ENCODE data around the gene ID4. TPM values are rescaled to one million over a fixed set of nuclear protein-coding genes. Genes with fewer than 3 reads are reported as not detected.
A peak's percentile ranks its signal among the peaks of the same experiment; 100 is the strongest.

The ID4 gene
- total and polyA plus RNA-seq, 9 donors: 2.9 to 9.0 (median 5.1) TPM

- no peak for DNase-seq
- Histone ChIP-seq H3K9me3 (replicated peaks; ENCODE audit: control insufficient read depth, low read depth, low read length) (no peaks in the 10 kb centered on the region), H3K4me1 (ENCODE audit: control insufficient read depth, insufficient read depth, low read length) (no peaks in the 10 kb centered on the region), H3K4me3 (ENCODE audit: low read length) (no peak overlapping the region), H3K27ac (ENCODE audit: low read length) (no peak overlapping the region), H3K36me3 (ENCODE audit: control insufficient read depth, insufficient read depth, low read length) (no peaks in the 10 kb centered on the region), H3K27me3 (ENCODE audit: control insufficient read depth, insufficient read depth, low read length) (no peaks in the 10 kb centered on the region)
- no CpG with 5 or more reads among the region's 1 CpG for WGBS (ENCODE audit: insufficient coverage)
These were observed 9.3 kb upstream of the ID4 start for GRCh38 chr6:19827903-19828302.

GRCh38 chr6:19830171-19830570 is 7.0 kb upstream of the ID4 start:
- DNase-seq: no peak
- Histone ChIP-seq H3K4me1 (ENCODE audit: control insufficient read depth, insufficient read depth, low read length) (no peaks in the 10 kb centered on the region), H3K9me3 (replicated peaks; ENCODE audit: control insufficient read depth, low read depth, low read length) (no peaks in the 10 kb centered on the region), H3K4me3 (ENCODE audit: low read length) (no peak overlapping the region), H3K36me3 (ENCODE audit: control insufficient read depth, insufficient read depth, low read length) (no peaks in the 10 kb centered on the region), H3K27me3 (ENCODE audit: control insufficient read depth, insufficient read depth, low read length) (no peaks in the 10 kb centered on the region), H3K27ac (ENCODE audit: low read length) (no peak overlapping the region)
- no CpG with 5 or more reads among the region's 2 CpGs for WGBS (ENCODE audit: insufficient coverage)

DNA sequence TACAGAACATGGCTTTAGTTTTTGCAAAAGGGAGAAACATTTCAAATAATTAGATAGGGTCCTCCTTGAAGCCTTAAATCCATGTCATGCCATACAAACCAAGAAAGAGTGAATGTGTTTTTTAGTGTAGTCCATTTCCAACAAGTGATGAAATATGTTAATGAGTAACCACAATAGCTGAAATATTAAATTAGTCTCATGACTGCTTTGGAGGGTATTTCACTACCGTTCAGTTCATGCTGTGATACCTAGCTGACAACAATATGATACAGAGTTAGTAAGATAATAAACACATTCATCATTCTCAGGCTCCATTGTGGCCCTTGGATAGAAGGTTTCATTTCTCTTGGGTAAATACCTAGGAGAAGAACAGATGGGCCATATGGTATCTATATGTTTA is 5.8 kb upstream of the ID4 start:
- Histone ChIP-seq H3K4me3 (ENCODE audit: low read length) (no peak overlapping the region), H3K9me3 (replicated peaks; ENCODE audit: control insufficient read depth, low read depth, low read length) (no peaks in the 10 kb centered on the region), H3K4me1 (ENCODE audit: control insufficient read depth, insufficient read depth, low read length) (no peaks in the 10 kb centered on the region), H3K36me3 (ENCODE audit: control insufficient read depth, insufficient read depth, low read length) (no peaks in the 10 kb centered on the region), H3K27me3 (ENCODE audit: control insufficient read depth, insufficient read depth, low read length) (peaks cover 2% of the 10 kb centered on the region), H3K27ac (ENCODE audit: low read length) (no peak overlapping the region)
- no peak for DNase-seq
- WGBS (ENCODE audit: insufficient coverage): no CpG with 5 or more reads among the region's 1 CpG

DNA sequence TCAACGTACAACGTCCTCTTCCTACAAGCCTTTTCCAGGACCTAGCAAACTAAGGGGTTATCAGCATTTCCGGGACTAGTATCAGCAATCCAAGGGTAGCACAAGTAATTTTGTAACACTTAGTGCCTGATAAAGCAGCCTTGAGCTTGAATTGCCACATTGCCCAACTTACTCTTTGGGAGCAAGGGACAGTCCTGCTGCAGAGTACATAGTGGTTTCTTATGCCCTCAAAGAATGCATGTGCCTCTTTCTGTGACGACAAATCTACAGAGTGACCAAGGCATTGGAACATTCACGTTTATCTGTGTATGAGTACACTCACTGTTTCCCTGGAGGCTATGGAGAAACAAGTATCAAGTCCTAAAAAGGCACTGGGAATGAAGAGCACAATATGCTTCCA is 3.2 kb upstream of the ID4 start:
- DNase-seq: no peak
- WGBS (ENCODE audit: insufficient coverage): 80% methylated on average over 5 of the region's 5 CpGs
- no peaks in the 10 kb centered on the region for H3K9me3 ChIP-seq (replicated peaks; ENCODE audit: control insufficient read depth, low read depth, low read length)

DNA sequence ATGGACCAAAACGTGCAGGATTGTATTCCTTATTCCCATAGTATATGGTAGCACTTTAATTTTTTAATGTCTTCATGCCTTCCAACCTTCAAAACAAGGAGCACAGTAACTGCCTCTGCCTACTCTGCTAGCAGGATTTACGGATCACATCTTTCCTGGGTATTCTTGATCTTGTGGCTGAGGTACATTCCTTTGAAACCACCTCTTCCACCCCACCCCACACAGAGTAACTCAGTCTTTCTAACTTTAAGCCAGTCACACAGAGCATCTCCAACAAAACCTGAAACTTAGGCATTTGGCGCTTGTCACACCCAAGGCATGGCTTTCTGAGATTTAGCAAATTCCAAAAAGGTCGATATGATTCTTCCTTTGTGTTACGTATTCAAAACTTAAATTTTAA is 2.3 kb upstream of the ID4 start:
- Histone ChIP-seq H3K27ac (ENCODE audit: low read length) (no peak overlapping the region), H3K4me3 (ENCODE audit: low read length) (no peak overlapping the region), H3K27me3 (ENCODE audit: control insufficient read depth, insufficient read depth, low read length) (peaks cover 19% of the 10 kb centered on the region), H3K4me1 (ENCODE audit: control insufficient read depth, insufficient read depth, low read length) (peaks cover 8% of the 10 kb centered on the region), H3K9me3 (replicated peaks; ENCODE audit: control insufficient read depth, low read depth, low read length) (no peaks in the 10 kb centered on the region), H3K36me3 (ENCODE audit: control insufficient read depth, insufficient read depth, low read length) (no peaks in the 10 kb centered on the region)
- DNase-seq: no peak
- WGBS (ENCODE audit: insufficient coverage): 87% methylated on average over 3 of the region's 5 CpGs

More for the DNA sequence above, 3.2 kb upstream of the ID4 start:
- peaks cover 6% of the 10 kb centered on the region for H3K4me1 ChIP-seq (ENCODE audit: control insufficient read depth, insufficient read depth, low read length)
- H3K36me3 ChIP-seq (ENCODE audit: control insufficient read depth, insufficient read depth, low read length): no peaks in the 10 kb centered on the region
- H3K27ac ChIP-seq (ENCODE audit: low read length): no peak overlapping the region
- H3K4me3 ChIP-seq (ENCODE audit: low read length): no peak overlapping the region
- H3K27me3 ChIP-seq (ENCODE audit: control insufficient read depth, insufficient read depth, low read length): peaks cover 17% of the 10 kb centered on the region

- Histone ChIP-seq H3K4me1 (ENCODE audit: control insufficient read depth, insufficient read depth, low read length) (peaks cover 8% of the 10 kb centered on the region), H3K36me3 (ENCODE audit: control insufficient read depth, insufficient read depth, low read length) (no peaks in the 10 kb centered on the region), H3K27me3 (ENCODE audit: control insufficient read depth, insufficient read depth, low read length) (peaks cover 19% of the 10 kb centered on the region), H3K27ac (ENCODE audit: low read length) (no peak overlapping the region), H3K4me3 (ENCODE audit: low read length) (no peak overlapping the region), H3K9me3 (replicated peaks; ENCODE audit: control insufficient read depth, low read depth, low read length) (no peaks in the 10 kb centered on the region)
- no CpG with 5 or more reads among the region's 4 CpGs for WGBS (ENCODE audit: insufficient coverage)
- DNase-seq: no peak
These were observed 1.6 kb upstream of the ID4 start for GRCh38 chr6:19835605-19836004.

DNA sequence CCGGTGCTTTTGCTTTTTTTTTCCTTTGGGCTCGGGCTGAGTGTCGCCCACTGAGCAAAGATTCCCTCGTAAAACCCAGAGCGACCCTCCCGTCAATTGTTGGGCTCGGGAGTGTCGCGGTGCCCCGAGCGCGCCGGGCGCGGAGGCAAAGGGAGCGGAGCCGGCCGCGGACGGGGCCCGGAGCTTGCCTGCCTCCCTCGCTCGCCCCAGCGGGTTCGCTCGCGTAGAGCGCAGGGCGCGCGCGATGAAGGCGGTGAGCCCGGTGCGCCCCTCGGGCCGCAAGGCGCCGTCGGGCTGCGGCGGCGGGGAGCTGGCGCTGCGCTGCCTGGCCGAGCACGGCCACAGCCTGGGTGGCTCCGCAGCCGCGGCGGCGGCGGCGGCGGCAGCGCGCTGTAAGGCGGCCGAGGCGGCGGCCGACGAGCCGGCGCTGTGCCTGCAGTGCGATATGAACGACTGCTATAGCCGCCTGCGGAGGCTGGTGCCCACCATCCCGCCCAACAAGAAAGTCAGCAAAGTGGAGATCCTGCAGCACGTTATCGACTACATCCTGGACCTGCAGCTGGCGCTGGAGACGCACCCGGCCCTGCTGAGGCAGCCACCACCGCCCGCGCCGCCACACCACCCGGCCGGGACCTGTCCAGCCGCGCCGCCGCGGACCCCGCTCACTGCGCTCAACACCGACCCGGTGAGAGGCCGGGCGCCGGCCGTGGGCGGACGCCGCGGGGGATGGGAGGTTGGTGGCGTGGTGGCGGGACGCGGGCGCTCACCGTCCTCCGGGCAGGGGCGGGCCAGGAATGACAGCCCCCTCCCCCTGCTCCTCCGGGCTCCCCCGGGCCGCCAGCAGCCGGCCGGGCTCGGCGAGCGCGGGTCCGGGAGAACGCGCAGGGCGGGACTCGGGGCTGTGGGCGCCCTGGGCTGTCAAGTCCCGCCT is 606 bp downstream of the ID4 start:
- Histone ChIP-seq H3K9me3 (replicated peaks; ENCODE audit: control insufficient read depth, low read depth, low read length) (no peaks in the 10 kb centered on the region), H3K4me3 (ENCODE audit: low read length) (peak overlapping the region; percentile 71), H3K36me3 (ENCODE audit: control insufficient read depth, insufficient read depth, low read length) (no peaks in the 10 kb centered on the region), H3K27ac (ENCODE audit: low read length) (peak overlapping the region; percentile 81), H3K4me1 (ENCODE audit: control insufficient read depth, insufficient read depth, low read length) (peaks cover 8% of the 10 kb centered on the region), H3K27me3 (ENCODE audit: control insufficient read depth, insufficient read depth, low read length) (peaks cover 19% of the 10 kb centered on the region)
- WGBS (ENCODE audit: insufficient coverage): under 1% methylated on average over 113 of the region's 122 CpGs
- peak; percentile 53 for DNase-seq

DNA sequence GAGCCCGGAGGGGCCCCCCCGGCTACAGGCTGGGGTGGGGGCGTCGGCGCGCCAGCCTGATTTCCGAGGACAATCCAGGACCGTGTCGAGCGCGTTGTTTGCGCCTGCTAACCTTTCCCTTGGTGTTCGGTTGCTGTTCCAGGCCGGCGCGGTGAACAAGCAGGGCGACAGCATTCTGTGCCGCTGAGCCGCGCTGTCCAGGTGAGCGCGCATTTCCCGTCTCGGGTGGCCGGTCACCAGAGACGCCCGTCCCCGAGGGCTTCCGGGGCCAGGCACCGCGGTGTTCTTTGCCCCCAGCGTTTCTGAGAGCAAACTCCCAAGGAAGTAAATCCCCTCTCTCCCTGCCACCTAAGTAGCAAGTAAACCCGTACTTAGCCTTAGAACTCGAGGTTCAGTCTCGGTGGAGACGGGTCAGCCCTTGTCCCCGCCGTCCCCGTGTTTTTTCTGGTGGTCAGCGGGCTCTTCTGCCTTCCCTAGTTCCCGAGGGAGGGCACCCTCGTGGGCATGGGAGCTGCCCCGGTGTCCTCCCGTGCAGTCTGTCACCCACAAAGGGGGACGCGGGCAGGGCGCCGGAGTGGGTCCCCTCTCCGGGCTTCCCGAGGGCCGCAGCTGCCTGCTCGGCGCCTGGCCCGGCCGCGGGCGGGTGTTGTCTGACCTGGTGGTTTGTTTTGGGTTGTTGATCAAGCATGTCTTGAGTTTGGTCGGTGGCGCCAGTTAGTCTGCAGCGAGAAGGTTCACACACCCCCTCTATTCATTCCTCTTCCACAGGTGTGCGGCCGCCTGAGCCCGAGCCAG is 1.5 kb downstream of the ID4 start:
- Histone ChIP-seq H3K4me1 (ENCODE audit: control insufficient read depth, insufficient read depth, low read length) (peaks cover 8% of the 10 kb centered on the region), H3K9me3 (replicated peaks; ENCODE audit: control insufficient read depth, low read depth, low read length) (no peaks in the 10 kb centered on the region), H3K4me3 (ENCODE audit: low read length) (peak overlapping the region; percentile 71), H3K36me3 (ENCODE audit: control insufficient read depth, insufficient read depth, low read length) (no peaks in the 10 kb centered on the region), H3K27ac (ENCODE audit: low read length) (peak overlapping the region; percentile 53), H3K27me3 (ENCODE audit: control insufficient read depth, insufficient read depth, low read length) (peaks cover 19% of the 10 kb centered on the region)
- peak; percentile 39 for DNase-seq
- WGBS (ENCODE audit: insufficient coverage): under 1% methylated on average over 43 of the region's 63 CpGs

- Histone ChIP-seq H3K4me1 (ENCODE audit: control insufficient read depth, insufficient read depth, low read length) (peaks cover 8% of the 10 kb centered on the region), H3K9me3 (replicated peaks; ENCODE audit: control insufficient read depth, low read depth, low read length) (no peaks in the 10 kb centered on the region), H3K4me3 (ENCODE audit: low read length) (peak overlapping the region; percentile 71), H3K36me3 (ENCODE audit: control insufficient read depth, insufficient read depth, low read length) (no peaks in the 10 kb centered on the region), H3K27me3 (ENCODE audit: control insufficient read depth, insufficient read depth, low read length) (peaks cover 19% of the 10 kb centered on the region), H3K27ac (ENCODE audit: low read length) (no peak overlapping the region)
- DNase-seq: no peak
- no CpG with 5 or more reads among the region's 7 CpGs for WGBS (ENCODE audit: insufficient coverage)
These were observed 2.0 kb downstream of the ID4 start for GRCh38 chr6:19839237-19839546.

- WGBS (ENCODE audit: insufficient coverage): no CpG with 5 or more reads among the region's 1 CpG
- Histone ChIP-seq H3K4me3 (ENCODE audit: low read length) (no peak overlapping the region), H3K27me3 (ENCODE audit: control insufficient read depth, insufficient read depth, low read length) (peaks cover 19% of the 10 kb centered on the region), H3K27ac (ENCODE audit: low read length) (no peak overlapping the region), H3K9me3 (replicated peaks; ENCODE audit: control insufficient read depth, low read depth, low read length) (no peaks in the 10 kb centered on the region), H3K4me1 (ENCODE audit: control insufficient read depth, insufficient read depth, low read length) (peaks cover 8% of the 10 kb centered on the region), H3K36me3 (ENCODE audit: control insufficient read depth, insufficient read depth, low read length) (no peaks in the 10 kb centered on the region)
- DNase-seq: no peak
These were observed 2.6 kb downstream of the ID4 start for GRCh38 chr6:19839788-19840187.
